CD4-positive, alpha-beta memory T cell (primary cell): ENCODE results near the gene KCTD18. TPM values are rescaled to one million over a fixed set of nuclear protein-coding genes. Genes with fewer than 3 reads are reported as not detected.

Experiments
- CTCF ChIA-PET: fragments of 350-600 bp; sonication (Branson Sonifier 250); formaldehyde crosslinking; loops from one replicate; lab custom pipeline; 2021; ENCODE audit warnings: inconsistent platforms; ENCODE audit not compliant: partially characterized antibody; lab: Charles Lee
- POLR2A ChIA-PET: fragments of 350-600 bp; sonication (Branson Sonifier 250); formaldehyde crosslinking; loops from one replicate; lab custom pipeline; 2021; ENCODE audit not compliant: partially characterized antibody; lab: Charles Lee
- DNase-seq, 5 donors: peaks; one replicate each; pipeline versions ENCODE4 v3.0.0 to v3.0.0-alpha.2; 2020 to 2022; ENCODE audit warnings: mixed read lengths in 1 of 5
- H3K27ac ChIP-seq: one replicate; pipeline ENCODE4 v1.7.0; 2013; ENCODE audit warnings: low read depth, low read length
- H3K27me3 ChIP-seq: 2 replicates; pipeline ENCODE4 v1.7.0; 2013; ENCODE audit warnings: mild to moderate bottlenecking, low read length, moderate library complexity; ENCODE audit not compliant: insufficient read depth
- H3K36me3 ChIP-seq: 2 replicates; pipeline ENCODE4 v1.7.0; 2013; ENCODE audit warnings: mild to moderate bottlenecking, low read length, moderate library complexity; ENCODE audit not compliant: insufficient read depth
- H3K4me1 ChIP-seq: 2 replicates; pipeline ENCODE4 v1.7.0; 2013; ENCODE audit warnings: mild to moderate bottlenecking, low read length, moderate library complexity; ENCODE audit not compliant: insufficient read depth
- H3K4me3 ChIP-seq, 2 donors: one replicate each; pipeline ENCODE4 v1.7.0; 2013; ENCODE audit warnings: low read length in 2 of 2, mild to moderate bottlenecking in 1 of 2
- H3K9me3 ChIP-seq, 2 donors: one replicate each; pipeline ENCODE4 v1.7.0; 2013; ENCODE audit warnings: low read length in 2 of 2, control low read depth in 1 of 2; ENCODE audit not compliant: control insufficient read depth in 1 of 2
- H3K27ac Mint-ChIP-seq, 7 donors: one replicate each; pipeline ENCODE4 v1.8.0; 2020 to 2021; ENCODE audit warnings: mixed read lengths in 7 of 7, mild to moderate bottlenecking in 6 of 7, inconsistent platforms in 3 of 7, moderate library complexity in 3 of 7
- H3K27me3 Mint-ChIP-seq, 2 donors: one replicate each; pipeline ENCODE4 v1.8.0; 2020 to 2021; ENCODE audit warnings: mixed read lengths in 2 of 2
- H3K36me3 Mint-ChIP-seq, 2 donors: one replicate each; pipeline ENCODE4 v1.8.0; 2020 to 2021; ENCODE audit warnings: mixed read lengths in 2 of 2, inconsistent platforms in 1 of 2, mild to moderate bottlenecking in 1 of 2
- H3K4me1 Mint-ChIP-seq, 4 donors: one replicate each; pipeline ENCODE4 v1.8.0; 2020 to 2021; ENCODE audit warnings: mixed read lengths in 4 of 4, mild to moderate bottlenecking in 1 of 4
- H3K4me3 Mint-ChIP-seq, 8 donors: one replicate each; pipeline ENCODE4 v1.8.0; 2020 to 2021; ENCODE audit warnings: mixed read lengths in 8 of 8, mild to moderate bottlenecking in 7 of 8, moderate library complexity in 6 of 8, inconsistent platforms in 3 of 8
- H3K9me3 Mint-ChIP-seq, 8 donors: one replicate each; pipeline ENCODE4 v1.8.0; 2020 to 2021; ENCODE audit warnings: mixed read lengths in 8 of 8, mild to moderate bottlenecking in 5 of 8, inconsistent platforms in 3 of 8, moderate library complexity in 1 of 8
- intact Hi-C: fragments of 100-400 bp; cut with micrococcal nuclease; formaldehyde crosslinking; loops from one replicate; pipeline ENCODE4 v1.15.1; 2023
- polyA plus RNA-seq, 2 donors: library from polyadenylated mRNA; unstranded; fragments of 300-500 nt; fragmentation: Illumina TruSeq; gene quantifications; one replicate each; pipeline ENCODE4 v1.2.3, GENCODE V29; 2021
- total RNA-seq, 2 experiments: library from RNA; stranded (reverse); gene quantifications; one replicate each; pipeline ENCODE4 v1.2.3, GENCODE V29; 2021

KCTD18 gene
- total and polyA plus RNA-seq, 4 experiments from 2014 or later: 14.0 to 21.1 (median 17.4) TPM

DNA sequence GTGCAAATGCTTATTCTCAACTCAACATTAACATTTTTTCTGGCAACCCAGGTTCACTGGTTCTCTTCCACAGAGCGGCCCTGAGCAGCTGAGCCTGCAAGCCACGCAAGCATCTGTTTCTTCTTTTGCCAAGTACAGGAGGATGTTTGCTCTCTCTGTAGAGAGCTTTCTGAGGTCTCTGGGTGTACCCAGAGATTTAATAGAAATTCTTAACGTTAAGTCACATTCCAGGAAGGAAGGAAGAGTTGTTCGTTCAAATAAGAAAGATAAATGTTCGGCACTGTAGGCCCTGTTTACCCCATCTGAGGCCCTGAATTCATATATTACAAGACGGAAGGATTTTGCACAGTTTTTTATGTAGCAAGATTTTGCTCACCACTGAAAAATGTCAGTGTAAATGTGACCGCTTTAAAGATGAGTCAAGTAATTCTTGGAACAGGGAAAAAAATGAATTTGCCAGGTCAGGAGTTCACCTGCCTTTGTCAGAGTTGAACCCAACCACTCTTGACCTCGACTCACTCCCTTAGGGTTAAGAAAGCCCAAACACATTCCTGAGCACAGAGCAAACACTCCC lies 30.1 kb downstream of the KCTD18 start:
- Histone ChIP-seq H3K27ac (no peak overlapping the region), H3K27me3 (no peaks in the 10 kb centered on the region), H3K4me3 (no peak overlapping the region), H3K9me3 (no peaks in the 10 kb centered on the region), H3K36me3 (no peaks in the 10 kb centered on the region), H3K4me1 (no peaks in the 10 kb centered on the region)
- H3K4me1 Mint-ChIP-seq: peaks cover 0 to 5% (median 1%) of the 10 kb centered on the region in 4 donors
- no peak overlapping the region for H3K27ac Mint-ChIP-seq
- DNase-seq: no peak
- ChIA-PET POLR2A (no interaction called here), CTCF (interaction anchor here (0.7 to 7.7 kb wide), 9 partner anchors 10 to 698 kb away, joined by 3 to 87 read pairs (median 6); partner anchors contain the start of gene KCTD18)
- peaks cover 2 to 4% of the 10 kb centered on the region in 2 donors for H3K36me3 Mint-ChIP-seq
- H3K9me3 Mint-ChIP-seq: no peaks in the 10 kb centered on the region
- intact Hi-C loops: loop anchor here (5.0 kb wide), 1 partner anchor 387 kb away; no protein-coding TSS in a partner anchor
- no peaks in the 10 kb centered on the region for H3K27me3 Mint-ChIP-seq
- H3K4me3 Mint-ChIP-seq: no peak overlapping the region

DNA sequence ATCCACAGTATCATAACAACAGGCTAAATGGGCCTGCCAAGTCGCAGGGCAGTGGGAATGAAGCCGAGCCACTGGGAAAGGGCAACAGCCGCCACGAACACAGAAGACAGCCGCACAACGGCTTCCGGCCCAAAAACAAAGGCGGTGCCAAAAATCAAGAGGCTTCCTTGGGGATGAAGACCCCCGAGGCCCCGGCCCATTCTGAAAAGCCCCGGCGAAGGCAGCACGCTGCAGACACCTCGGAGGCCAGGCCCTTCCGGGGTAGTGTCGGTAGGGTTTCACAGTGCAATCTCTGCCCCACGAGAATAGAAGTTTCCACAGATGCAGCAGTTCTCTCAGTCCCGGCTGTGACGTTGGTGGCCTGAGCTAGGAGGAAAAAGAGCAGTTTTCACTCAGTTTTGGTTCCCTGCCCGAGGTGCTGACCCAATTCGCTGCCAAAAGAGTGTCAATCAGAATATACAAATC lies 32.2 kb downstream of the KCTD18 start:
- no peaks in the 10 kb centered on the region for H3K9me3 ChIP-seq
- H3K4me3 ChIP-seq: no peak overlapping the region
- H3K27ac ChIP-seq: no peak overlapping the region
- H3K27me3 Mint-ChIP-seq: no peaks in the 10 kb centered on the region
- ChIA-PET POLR2A (no interaction called here), CTCF (interaction anchor here (0.7 to 7.7 kb wide), 5 partner anchors 112 to 616 kb away, joined by 3 to 74 read pairs (median 3); no protein-coding TSS in a partner anchor)
- peaks cover 2 to 4% of the 10 kb centered on the region in 2 donors for H3K36me3 Mint-ChIP-seq
- H3K9me3 Mint-ChIP-seq: no peaks in the 10 kb centered on the region
- DNase-seq: no peak
- H3K4me1 Mint-ChIP-seq: peaks cover 0 to 3% (median 1%) of the 10 kb centered on the region in 4 donors
- H3K27ac Mint-ChIP-seq: no peak overlapping the region
- H3K4me1 ChIP-seq: no peaks in the 10 kb centered on the region
- no peaks in the 10 kb centered on the region for H3K36me3 ChIP-seq
- H3K27me3 ChIP-seq: no peaks in the 10 kb centered on the region
- peak overlapping the region in 1 of 8 donors; percentile 20 for H3K4me3 Mint-ChIP-seq
- intact Hi-C loops: no loop called here

DNA sequence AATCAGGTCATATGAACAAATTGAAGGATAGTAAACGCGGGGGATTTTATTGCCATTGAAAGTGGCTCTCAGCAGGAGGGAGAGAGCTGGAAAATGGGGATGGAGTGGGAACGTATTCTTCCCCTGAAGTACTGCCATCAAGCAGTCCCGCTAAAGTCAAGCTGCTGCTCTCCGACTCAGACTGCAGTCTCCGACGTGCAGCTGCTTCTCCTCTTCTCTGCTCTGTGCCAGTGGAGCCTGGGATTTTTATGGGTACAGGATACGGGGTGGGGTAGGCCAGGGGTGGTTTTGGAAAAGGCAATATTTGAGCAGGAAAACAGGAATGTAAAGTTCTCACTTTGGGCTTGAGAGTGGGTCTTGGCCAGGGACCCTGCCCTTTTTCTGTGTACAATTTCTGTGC lies 33.0 kb downstream of the KCTD18 start:
- Histone ChIP-seq H3K36me3 (no peaks in the 10 kb centered on the region), H3K27me3 (no peaks in the 10 kb centered on the region), H3K4me3 (no peak overlapping the region), H3K9me3 (no peaks in the 10 kb centered on the region), H3K27ac (no peak overlapping the region), H3K4me1 (no peaks in the 10 kb centered on the region)
- H3K9me3 Mint-ChIP-seq: no peaks in the 10 kb centered on the region
- peak overlapping the region in 1 of 7 donors; percentile 71 for H3K27ac Mint-ChIP-seq
- ChIA-PET CTCF (interaction anchor here (1.0 to 2.3 kb wide), 7 partner anchors 9 to 503 kb away, joined by 3 to 8 read pairs (median 5); no protein-coding TSS in a partner anchor), POLR2A (no interaction called here)
- H3K4me3 Mint-ChIP-seq: peak overlapping the region in 1 of 8 donors; percentile 42
- H3K36me3 Mint-ChIP-seq: peaks cover 2 to 4% of the 10 kb centered on the region in 2 donors
- no peak for DNase-seq
- H3K4me1 Mint-ChIP-seq: peaks cover 0 to 3% (median 1%) of the 10 kb centered on the region in 4 donors
- H3K27me3 Mint-ChIP-seq: no peaks in the 10 kb centered on the region
- intact Hi-C loops: no loop called here

DNA sequence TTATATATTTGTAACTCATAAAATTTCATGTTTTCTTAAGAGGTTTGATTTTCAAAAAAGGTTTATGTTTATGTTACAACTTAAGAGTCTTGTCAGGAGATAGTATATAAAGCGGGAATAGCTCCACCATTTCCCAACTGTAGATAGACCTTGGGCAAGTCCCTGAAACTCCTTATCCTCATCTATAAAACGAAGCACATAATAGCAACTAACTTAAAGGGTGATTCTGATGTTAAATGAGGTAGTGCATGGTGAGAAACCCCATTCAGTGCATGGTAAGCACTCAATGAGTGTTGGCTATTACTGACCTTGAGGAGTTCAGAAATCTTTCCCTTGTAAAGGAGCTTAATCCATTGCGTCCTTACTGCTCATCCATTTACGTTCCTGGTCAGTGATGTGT lies 34.1 kb downstream of the KCTD18 start:
- H3K4me3 ChIP-seq: no peak overlapping the region
- H3K36me3 Mint-ChIP-seq: peaks cover 2 to 4% of the 10 kb centered on the region in 2 donors
- intact Hi-C loops: no loop called here
- H3K4me3 Mint-ChIP-seq: no peak overlapping the region
- no peaks in the 10 kb centered on the region for H3K9me3 Mint-ChIP-seq
- no peak overlapping the region for H3K27ac ChIP-seq
- no peaks in the 10 kb centered on the region for H3K9me3 ChIP-seq
- H3K27me3 Mint-ChIP-seq: no peaks in the 10 kb centered on the region
- POLR2A ChIA-PET: no interaction called here
- peaks cover 4 to 6% (median 5%) of the 10 kb centered on the region in 4 donors for H3K4me1 Mint-ChIP-seq
- H3K27ac Mint-ChIP-seq: no peak overlapping the region
- H3K36me3 ChIP-seq: no peaks in the 10 kb centered on the region
- no peaks in the 10 kb centered on the region for H3K4me1 ChIP-seq
- CTCF ChIA-PET: interaction anchor here (1.0 to 2.3 kb wide), 7 partner anchors 8 to 502 kb away, joined by 3 to 8 read pairs (median 5); no protein-coding TSS in a partner anchor
- DNase-seq: no peak
- H3K27me3 ChIP-seq: no peaks in the 10 kb centered on the region

DNA sequence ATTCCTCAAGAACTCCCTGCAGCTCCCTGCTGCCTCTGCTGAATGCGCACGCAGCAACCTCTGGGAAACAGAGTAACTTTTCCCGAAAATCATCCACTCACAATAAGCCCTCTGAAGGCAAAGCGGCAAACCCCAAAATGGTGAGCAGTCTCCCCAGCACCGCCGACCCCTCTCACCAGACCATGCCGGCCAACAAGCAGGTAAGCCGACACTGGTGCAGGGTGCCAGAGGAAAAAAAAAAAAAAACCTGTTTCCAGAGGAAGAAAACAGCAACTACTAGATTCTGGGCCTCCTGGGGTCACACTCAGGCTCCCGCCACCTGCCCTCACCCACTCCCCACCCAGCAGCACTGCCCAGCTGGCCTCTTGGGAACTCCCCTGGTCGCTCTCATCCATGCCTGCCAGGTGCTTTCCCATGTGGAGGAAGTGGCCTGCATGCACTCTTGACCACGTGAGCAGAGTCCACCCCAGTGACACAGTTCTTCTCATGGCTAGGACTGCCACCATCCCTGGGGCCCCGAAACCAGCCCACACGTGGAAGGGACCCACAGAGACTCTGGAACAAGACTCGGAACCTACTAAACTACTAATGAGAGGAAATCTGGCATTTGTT lies 36.9 kb downstream of the KCTD18 start:
- H3K27ac ChIP-seq: no peak overlapping the region
- no peaks in the 10 kb centered on the region for H3K27me3 ChIP-seq
- Mint-ChIP-seq H3K4me3 (no peak overlapping the region), H3K27me3 (no peaks in the 10 kb centered on the region), H3K36me3 (peaks cover 0 to 3% of the 10 kb centered on the region in 2 donors), H3K4me1 (peaks cover 16 to 21% (median 20%) of the 10 kb centered on the region in 4 donors), H3K27ac (no peak overlapping the region), H3K9me3 (peaks cover 0 to 3% (median 0%) of the 10 kb centered on the region in 8 donors)
- no peak overlapping the region for H3K4me3 ChIP-seq
- intact Hi-C loops: no loop called here
- peaks cover 15% of the 10 kb centered on the region for H3K4me1 ChIP-seq
- ChIA-PET CTCF (interaction anchor here (1.0 to 7.4 kb wide), 9 partner anchors 9 to 499 kb away, joined by 3 to 87 read pairs (median 10); no protein-coding TSS in a partner anchor), POLR2A (no interaction called here)
- no peaks in the 10 kb centered on the region for H3K36me3 ChIP-seq
- no peak for DNase-seq
- H3K9me3 ChIP-seq: no peaks in the 10 kb centered on the region

DNA sequence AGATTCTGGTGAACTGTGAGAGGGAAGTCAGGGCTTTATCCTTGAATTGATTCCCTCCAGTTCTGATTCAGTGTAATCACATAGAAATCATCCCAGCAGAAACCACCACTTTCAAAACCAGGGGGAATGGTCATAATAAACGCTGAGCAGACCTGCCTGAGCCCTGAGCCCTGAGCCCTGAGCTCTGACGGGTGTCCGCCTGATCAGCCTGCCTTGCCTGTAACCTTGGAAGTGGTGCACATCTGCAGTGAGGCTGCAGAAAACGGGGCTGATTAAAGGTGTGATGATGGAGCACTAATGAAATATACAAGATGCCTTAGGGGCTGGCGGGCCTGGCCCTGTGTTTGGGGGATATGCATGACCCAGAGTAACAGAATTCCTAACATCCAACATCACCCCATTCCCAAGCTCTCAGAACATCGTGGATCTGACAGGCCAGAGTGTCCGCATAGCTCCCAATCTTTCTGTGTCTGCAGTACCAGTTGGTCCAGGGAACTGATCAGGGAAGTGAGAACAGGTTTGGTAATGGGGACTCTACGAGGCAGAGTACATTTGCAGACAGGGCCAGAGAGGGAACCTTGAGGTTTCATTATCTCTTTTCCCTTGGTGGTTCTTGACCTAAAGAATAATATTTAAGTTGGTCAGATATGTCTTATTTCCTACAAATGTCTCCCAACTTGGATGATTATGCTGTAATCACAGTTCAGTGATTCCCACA lies 37.8 kb downstream of the KCTD18 start:
- H3K4me1 Mint-ChIP-seq: peaks cover 24 to 30% (median 29%) of the 10 kb centered on the region in 4 donors
- H3K9me3 Mint-ChIP-seq: peaks cover 0 to 3% (median 0%) of the 10 kb centered on the region in 8 donors
- Histone ChIP-seq H3K27me3 (no peaks in the 10 kb centered on the region), H3K4me1 (peaks cover 24% of the 10 kb centered on the region), H3K4me3 (no peak overlapping the region), H3K27ac (no peak overlapping the region), H3K36me3 (no peaks in the 10 kb centered on the region), H3K9me3 (no peaks in the 10 kb centered on the region)
- no peak for DNase-seq
- H3K4me3 Mint-ChIP-seq: no peak overlapping the region
- no peaks in the 10 kb centered on the region for H3K36me3 Mint-ChIP-seq
- intact Hi-C loops: loop anchor here (1.0 kb wide), 1 partner anchor 492 kb away; no protein-coding TSS in a partner anchor
- no peak overlapping the region for H3K27ac Mint-ChIP-seq
- no peaks in the 10 kb centered on the region for H3K27me3 Mint-ChIP-seq
- POLR2A ChIA-PET: interaction anchor here (2.0 kb wide), 1 partner anchor 9 kb away, joined by 4 read pairs; no protein-coding TSS in a partner anchor
- CTCF ChIA-PET: interaction anchor here (0.8 to 7.4 kb wide), 19 partner anchors 10 to 760 kb away, joined by 3 to 87 read pairs (median 5); no protein-coding TSS in a partner anchor
